ENCODE results near the gene CDH8.

The CDH8 gene

GRCh38 chr16:61617219-61617783, 418.9 kb downstream of the CDH8 start:
- Histone ChIP-seq H3K4me3 (ENCODE audit: low read depth in 1 of 2, low read length in 2 of 2) (no peak overlapping the region), H3K4me1 (ENCODE audit: insufficient read depth, low read length) (no peaks in the 10 kb centered on the region), H3K79me2 (ENCODE audit: insufficient read depth, low read length) (no peaks in the 10 kb centered on the region), H3K9ac (ENCODE audit: low read depth, low read length) (no peak overlapping the region), H2AFZ (ENCODE audit: low read depth, low read length) (no peak overlapping the region), H3K27me3 (ENCODE audit: insufficient read depth, low read length, poor library complexity) (no peaks in the 10 kb centered on the region), H3K9me3 (ENCODE audit: insufficient read depth, low read length, severe bottlenecking) (no peaks in the 10 kb centered on the region), H3K36me3 (ENCODE audit: insufficient read depth, low read length) (no peaks in the 10 kb centered on the region), H4K20me1 (ENCODE audit: insufficient read depth, low read length) (no peaks in the 10 kb centered on the region), H3K27ac (ENCODE audit: low read length) (no peak overlapping the region), H3K4me2 (ENCODE audit: insufficient read depth, low read length) (no peak overlapping the region)
- no peak for ATAC-seq (ENCODE audit: insufficient read depth, low read depth)
- TF ChIP-seq EZH2 (IDR thresholded peaks at IDR 0.05; ENCODE audit: borderline replicate concordance, low read depth, low read length, severe bottlenecking) (no peak), CTCF (IDR thresholded peaks at IDR 0.05; ENCODE audit: borderline replicate concordance, extremely low read depth, low read length, poor library complexity, severe bottlenecking) (no peak)
- DNase-seq = no peak

- DNase-seq (no peak), ATAC-seq (ENCODE audit: insufficient read depth, low read depth) (no peak)
- no peak overlapping the region for H2AFZ ChIP-seq (ENCODE audit: low read depth, low read length)
These were observed 420.1 kb downstream of the CDH8 start for GRCh38 chr16:61616088-61616487.

GRCh38 chr16:61611847-61612491, 424.3 kb downstream of the CDH8 start:
- no peak for ATAC-seq (ENCODE audit: insufficient read depth, low read depth)
- no peaks in the 10 kb centered on the region for H3K4me1 ChIP-seq (ENCODE audit: insufficient read depth, low read length)
- no peak overlapping the region for H3K4me3 ChIP-seq (ENCODE audit: low read depth in 1 of 2, low read length in 2 of 2)
- no peak for TF ChIP-seq CTCF (IDR thresholded peaks at IDR 0.05; ENCODE audit: borderline replicate concordance, extremely low read depth, low read length, poor library complexity, severe bottlenecking)
- TF ChIP-seq EZH2 (IDR thresholded peaks at IDR 0.05; ENCODE audit: borderline replicate concordance, low read depth, low read length, severe bottlenecking) = no peak
- H3K27ac ChIP-seq (ENCODE audit: low read length) = no peak overlapping the region
- H3K36me3 ChIP-seq (ENCODE audit: insufficient read depth, low read length) = no peaks in the 10 kb centered on the region
- no peaks in the 10 kb centered on the region for H3K27me3 ChIP-seq (ENCODE audit: insufficient read depth, low read length, poor library complexity)
- no peak overlapping the region for H3K4me2 ChIP-seq (ENCODE audit: insufficient read depth, low read length)
- no peaks in the 10 kb centered on the region for H3K79me2 ChIP-seq (ENCODE audit: insufficient read depth, low read length)
- no peaks in the 10 kb centered on the region for H4K20me1 ChIP-seq (ENCODE audit: insufficient read depth, low read length)
- DNase-seq = no peak
- no peaks in the 10 kb centered on the region for H3K9me3 ChIP-seq (ENCODE audit: insufficient read depth, low read length, severe bottlenecking)
- H3K9ac ChIP-seq (ENCODE audit: low read depth, low read length) = no peak overlapping the region
- no peak overlapping the region for H2AFZ ChIP-seq (ENCODE audit: low read depth, low read length)

More at GRCh38 chr16:61616088-61616487, 420.1 kb downstream of the CDH8 start:
- Histone ChIP-seq H3K9ac (ENCODE audit: low read depth, low read length) (no peak overlapping the region), H3K4me3 (ENCODE audit: low read depth in 1 of 2, low read length in 2 of 2) (no peak overlapping the region), H3K79me2 (ENCODE audit: insufficient read depth, low read length) (no peaks in the 10 kb centered on the region), H3K4me1 (ENCODE audit: insufficient read depth, low read length) (no peaks in the 10 kb centered on the region), H3K9me3 (ENCODE audit: insufficient read depth, low read length, severe bottlenecking) (no peaks in the 10 kb centered on the region), H3K36me3 (ENCODE audit: insufficient read depth, low read length) (no peaks in the 10 kb centered on the region), H3K4me2 (ENCODE audit: insufficient read depth, low read length) (no peak overlapping the region), H3K27me3 (ENCODE audit: insufficient read depth, low read length, poor library complexity) (no peaks in the 10 kb centered on the region), H4K20me1 (ENCODE audit: insufficient read depth, low read length) (no peaks in the 10 kb centered on the region), H3K27ac (ENCODE audit: low read length) (no peak overlapping the region)
- TF ChIP-seq CTCF (IDR thresholded peaks at IDR 0.05; ENCODE audit: borderline replicate concordance, extremely low read depth, low read length, poor library complexity, severe bottlenecking) (no peak), EZH2 (IDR thresholded peaks at IDR 0.05; ENCODE audit: borderline replicate concordance, low read depth, low read length, severe bottlenecking) (no peak)

Measured in DND-41 (cell line).